ENCODE measurements around the gene CTDSPL2.
"Not testable (repeated sequence)": the region's sequence is repeated elsewhere in the genome, so short reads cannot be mapped to it uniquely, and the experiment has no call there.

CTDSPL2 gene

GRCh38 chr15:44485880-44486279 lies 58.5 kb downstream of the CTDSPL2 start:
- no peak for DNase-seq

- no peak for DNase-seq
Observed at GRCh38 chr15:44489464-44489863, 62.0 kb downstream of the CTDSPL2 start.

- DNase-seq: no peak
Observed at GRCh38 chr15:44490622-44491021, 63.2 kb downstream of the CTDSPL2 start.

GRCh38 chr15:44492040-44492439 lies 64.6 kb downstream of the CTDSPL2 start:
- DNase-seq: no peak

- no peak for DNase-seq
Observed at GRCh38 chr15:44492672-44493071, 65.2 kb downstream of the CTDSPL2 start.

GRCh38 chr15:44495562-44495961 lies 68.1 kb downstream of the CTDSPL2 start:
- DNase-seq: no peak

GRCh38 chr15:44500555-44500954 lies 73.1 kb downstream of the CTDSPL2 start:
- DNase-seq: no peak

GRCh38 chr15:44501768-44502366 lies 74.4 kb downstream of the CTDSPL2 start:
- DNase-seq: peak; percentile 20 to 31

GRCh38 chr15:44516436-44516835 lies 89.0 kb downstream of the CTDSPL2 start:
- DNase-seq: no peak

GRCh38 chr15:44519537-44519936 lies 92.1 kb downstream of the CTDSPL2 start:
- no peak for DNase-seq

GRCh38 chr15:44525018-44525417 lies 97.6 kb downstream of the CTDSPL2 start:
- DNase-seq: no peak

- no peak for DNase-seq
Observed at GRCh38 chr15:44527241-44527640, 99.8 kb downstream of the CTDSPL2 start.

- DNase-seq: no peak
Observed at GRCh38 chr15:44529864-44530604, 102.6 kb downstream of the CTDSPL2 start.

GRCh38 chr15:44530653-44531052 lies 103.2 kb downstream of the CTDSPL2 start:
- no peak for DNase-seq

GRCh38 chr15:44532275-44532674 lies 104.8 kb downstream of the CTDSPL2 start:
- DNase-seq: not testable (repeated sequence)

- DNase-seq: no peak
Observed at GRCh38 chr15:44532689-44533088, 105.3 kb downstream of the CTDSPL2 start.

GRCh38 chr15:44535092-44535491 lies 107.7 kb downstream of the CTDSPL2 start:
- no peak for DNase-seq

- DNase-seq: peak in 1 of 2 donors; percentile 5
Observed at GRCh38 chr15:44535523-44536301, 108.3 kb downstream of the CTDSPL2 start.

GRCh38 chr15:44536302-44536961 lies 109.0 kb downstream of the CTDSPL2 start:
- DNase-seq: peak; percentile 86 to 90

- peak; percentile 94 to 95 for DNase-seq
Observed at GRCh38 chr15:44536962-44537734, 109.7 kb downstream of the CTDSPL2 start, which contains the start of gene EIF3J. TSS of gene EIF3J (plus strand) at chr15:44537147. CDS start at chr15:44537195, 48 bp downstream.

- peak in 1 of 2 donors; percentile 12 for DNase-seq
Observed at GRCh38 chr15:44537735-44538240, 110.4 kb downstream of the CTDSPL2 start.
